Ascending aorta (tissue), 2 donors: ENCODE measurements around the gene PDZRN3. TPM values are rescaled to one million over a fixed set of nuclear protein-coding genes. Genes with fewer than 3 reads are reported as not detected.

ENCODE experiments used
- DNase-seq, 2 donors: peaks; one replicate each; pipeline ENCODE4 v3.0.0-alpha.2; 2019; ENCODE audit warnings: low spot score in 2 of 2
- H3K27ac ChIP-seq, 2 donors: fragments of 200-600 bp; sonication (generic); one replicate each; pipeline ENCODE4 v1.5.1; 2016 to 2017; ENCODE audit warnings: mild to moderate bottlenecking in 1 of 2
- H3K27me3 ChIP-seq: fragments of 200-600 bp; sonication (generic); one replicate; pipeline ENCODE4 v1.5.1; 2017
- H3K36me3 ChIP-seq, 2 donors: fragments of 200-600 bp; sonication (generic); one replicate each; pipeline ENCODE4 v1.5.1; 2016
- H3K4me1 ChIP-seq, 2 donors: fragments of 200-600 bp; sonication (generic); one replicate each; pipeline ENCODE4 v1.5.1; 2016 to 2017; ENCODE audit warnings: mild to moderate bottlenecking in 1 of 2
- H3K4me3 ChIP-seq, 2 donors: fragments of 200-600 bp; sonication (generic); one replicate each; pipeline ENCODE4 v1.5.1; 2016 to 2017; ENCODE audit warnings: mild to moderate bottlenecking in 1 of 2
- H3K9me3 ChIP-seq, 2 donors: fragments of 200-600 bp; sonication (generic); one replicate each; pipeline ENCODE4 v1.5.1; 2016
- CTCF ChIP-seq, 3 experiments: fragments of 200-600 bp in 2 of 3; fragments of 450-650 bp in 1 of 3; sonication (generic) in 2 of 3; IDR thresholded peaks; one replicate each; pipeline ENCODE4 v1.5.1; 2016 to 2019; ENCODE audit warnings: antibody characterized with exemption in 3 of 3, mild to moderate bottlenecking in 1 of 3, moderate library complexity in 1 of 3
- intact Hi-C: fragments of 100-400 bp; cut with DNase I; formaldehyde crosslinking; loops from one replicate; pipeline ENCODE4 v1.15.1; 2023
- total RNA-seq: library from RNA; depleted of rRNA; stranded (reverse); fragments of >200 nt; gene quantifications from one replicate; pipeline ENCODE4 v1.1.0, GENCODE V29; 2016

Gene PDZRN3
- total RNA-seq, 1 donor from 2014 or later: 71.9 TPM

DNA sequence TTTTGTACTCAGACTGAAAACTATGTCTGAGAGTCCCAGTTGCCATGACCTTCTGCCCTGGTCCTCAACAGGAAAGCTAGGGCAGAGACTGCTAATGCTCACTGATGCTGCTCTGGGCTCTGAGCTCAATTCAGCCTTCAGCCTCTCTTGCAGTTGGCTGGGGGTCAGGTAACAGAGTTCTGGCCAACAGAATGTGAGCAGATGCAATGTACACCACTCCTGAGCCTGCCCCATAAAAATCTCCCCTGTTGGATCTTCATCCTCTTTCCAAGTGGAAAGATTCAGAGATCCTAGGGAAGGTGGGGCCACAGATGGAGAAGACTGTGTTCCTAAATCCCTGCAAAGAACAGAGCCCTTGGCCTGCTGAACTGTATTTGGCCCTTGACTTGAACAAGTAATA lies 87.8 kb downstream of the PDZRN3 start:
- Histone ChIP-seq H3K4me3 (no peak overlapping the region), H3K9me3 (no peaks in the 10 kb centered on the region), H3K4me1 (peaks cover 0 to 11% of the 10 kb centered on the region in 2 donors), H3K27me3 (no peaks in the 10 kb centered on the region), H3K27ac (no peak overlapping the region), H3K36me3 (no peaks in the 10 kb centered on the region)
- no peak for DNase-seq
- TF ChIP-seq CTCF (IDR thresholded peaks at IDR 0.05): no peak
- intact Hi-C loops: no loop called here

DNA sequence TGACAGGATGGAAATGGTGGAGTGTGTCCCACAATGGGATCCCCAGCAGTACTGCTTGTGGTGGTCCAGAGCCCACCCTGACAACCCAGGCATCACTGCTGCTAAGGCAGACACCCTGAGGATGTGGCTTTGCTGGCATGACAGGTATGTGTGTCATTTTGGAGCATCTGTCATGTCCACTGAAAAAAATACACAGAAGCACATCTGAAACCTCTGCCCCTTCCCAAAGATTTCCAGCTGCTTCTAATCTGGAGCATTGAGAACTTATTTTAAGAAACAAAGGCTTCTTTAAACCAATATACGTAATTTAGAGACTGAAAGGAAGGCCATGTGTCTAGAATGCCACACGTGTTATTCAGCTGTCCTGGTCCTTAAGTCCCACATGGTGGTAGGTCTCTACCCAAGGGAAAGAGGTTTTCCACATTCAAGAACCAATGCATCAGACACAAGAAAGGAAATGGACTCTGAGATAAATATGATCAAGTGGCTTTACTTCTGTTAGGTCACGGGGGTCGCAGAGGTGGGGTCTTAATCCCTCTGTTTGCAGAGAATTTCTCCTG lies 88.3 kb downstream of the PDZRN3 start:
- H3K4me3 ChIP-seq: no peak overlapping the region
- intact Hi-C loops: no loop called here
- H3K4me1 ChIP-seq: peaks cover 0 to 7% of the 10 kb centered on the region in 2 donors
- no peak overlapping the region for H3K27ac ChIP-seq
- DNase-seq: no peak
- H3K36me3 ChIP-seq: no peaks in the 10 kb centered on the region
- H3K9me3 ChIP-seq: no peaks in the 10 kb centered on the region
- no peak for TF ChIP-seq CTCF (IDR thresholded peaks at IDR 0.05)
- no peaks in the 10 kb centered on the region for H3K27me3 ChIP-seq

DNA sequence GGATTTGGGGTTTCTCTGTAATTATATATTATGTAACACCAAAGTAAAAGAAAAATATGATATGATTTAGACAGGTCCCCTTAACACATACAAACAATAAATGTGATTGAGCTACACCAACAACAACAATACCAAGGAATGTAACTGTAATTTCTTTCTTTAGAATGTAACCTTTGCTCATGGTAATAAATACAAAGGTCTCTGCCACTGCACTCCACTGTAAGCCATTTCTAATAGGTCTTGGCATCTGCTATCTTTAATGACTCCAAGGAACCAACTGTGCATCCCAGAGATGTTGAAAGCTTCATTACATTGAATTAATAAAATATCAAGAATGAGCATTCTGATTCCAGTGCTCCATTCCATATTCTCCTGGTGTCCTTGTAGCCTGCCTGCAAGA lies 88.8 kb downstream of the PDZRN3 start:
- no peak for DNase-seq
- no peak overlapping the region for H3K4me3 ChIP-seq
- H3K27ac ChIP-seq: no peak overlapping the region
- no peaks in the 10 kb centered on the region for H3K36me3 ChIP-seq
- no peaks in the 10 kb centered on the region for H3K9me3 ChIP-seq
- TF ChIP-seq CTCF (IDR thresholded peaks at IDR 0.05): no peak
- peaks cover 0 to 5% of the 10 kb centered on the region in 2 donors for H3K4me1 ChIP-seq
- intact Hi-C loops: no loop called here
- H3K27me3 ChIP-seq: no peaks in the 10 kb centered on the region

- no peak overlapping the region for H3K27ac ChIP-seq
- H3K9me3 ChIP-seq: no peaks in the 10 kb centered on the region
- TF ChIP-seq CTCF (IDR thresholded peaks at IDR 0.05): no peak
- H3K4me3 ChIP-seq: no peak overlapping the region
- intact Hi-C loops: no loop called here
- peaks cover 0 to 5% of the 10 kb centered on the region in 2 donors for H3K4me1 ChIP-seq
- DNase-seq: no peak
- no peaks in the 10 kb centered on the region for H3K27me3 ChIP-seq
- no peaks in the 10 kb centered on the region for H3K36me3 ChIP-seq
Observed at GRCh38 chr3:73535137-73535536, 89.6 kb downstream of the PDZRN3 start.

DNA sequence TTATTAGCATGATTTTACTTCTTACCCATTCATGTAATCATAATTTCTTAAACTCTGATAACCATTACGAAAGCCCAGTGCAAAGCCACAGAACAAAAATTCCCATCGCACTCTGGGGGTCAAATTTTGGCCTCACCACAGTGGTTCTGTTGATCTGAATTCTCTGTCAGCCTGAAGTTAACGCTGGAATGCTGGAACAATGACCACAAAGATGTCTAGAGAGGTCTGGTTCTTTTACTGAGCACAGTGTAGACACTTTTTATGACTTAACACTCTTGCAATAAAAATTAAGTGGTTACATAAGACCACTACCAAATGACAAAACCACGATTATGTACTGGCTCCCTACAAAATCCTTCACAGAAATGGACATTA lies 94.7 kb downstream of the PDZRN3 start:
- H3K27me3 ChIP-seq: no peaks in the 10 kb centered on the region
- TF ChIP-seq CTCF (IDR thresholded peaks at IDR 0.05): no peak
- no peaks in the 10 kb centered on the region for H3K36me3 ChIP-seq
- no peak for DNase-seq
- no peak overlapping the region for H3K4me3 ChIP-seq
- intact Hi-C loops: no loop called here
- H3K27ac ChIP-seq: peak overlapping the region; percentile 26 to 52
- H3K9me3 ChIP-seq: no peaks in the 10 kb centered on the region
- peaks cover 0 to 6% of the 10 kb centered on the region in 2 donors for H3K4me1 ChIP-seq
